Mesothelial cell of epicardium (in vitro differentiated cells): ENCODE data around the gene MSRB3. TPM values are rescaled to one million over a fixed set of nuclear protein-coding genes. Genes with fewer than 3 reads are reported as not detected.
"Not testable (repeated sequence)": the region's sequence is repeated elsewhere in the genome, so short reads cannot be mapped to it uniquely, and the experiment has no call there.

Experiments used
- DNase-seq, 2 experiments: peaks; one replicate each; pipeline ENCODE4 v3.0.0; 2021; ENCODE audit warnings: low spot score in 2 of 2; ENCODE audit not compliant: unreplicated experiment in 2 of 2
- H3K27ac Mint-ChIP-seq: 2 replicates; pipeline ENCODE4 v1.8.0; 2021; ENCODE audit warnings: mixed read lengths
- H3K27me3 Mint-ChIP-seq: 2 replicates; pipeline ENCODE4 v1.8.0; 2021; ENCODE audit warnings: low read depth, mixed read lengths
- H3K36me3 Mint-ChIP-seq: 2 replicates; pipeline ENCODE4 v1.8.0; 2021; ENCODE audit warnings: mixed read lengths
- H3K4me1 Mint-ChIP-seq: 2 replicates; pipeline ENCODE4 v1.8.0; 2021; ENCODE audit warnings: mixed read lengths
- H3K4me3 Mint-ChIP-seq: 2 replicates; pipeline ENCODE4 v1.8.0; 2021; ENCODE audit warnings: mild to moderate bottlenecking, moderate library complexity, mixed read lengths
- H3K9me3 Mint-ChIP-seq: 2 replicates; pipeline ENCODE4 v1.8.0; 2021; ENCODE audit warnings: mixed read lengths
- total RNA-seq: library from RNA; stranded (reverse); gene quantifications from 3 replicates; pipeline ENCODE4 v1.2.1, GENCODE V29; 2021
- TF ChIP-seq, protein P1 (sequence below): fragments of 200-600 bp; sonication (generic); IDR thresholded peaks from one replicate; pipeline ENCODE4 v1.5.0; 2021; ENCODE audit warnings: antibody characterized with exemption; ENCODE audit not compliant: unreplicated experiment

The MSRB3 gene
- total RNA-seq, 1 donor from 2014 or later, result 20.4 TPM

DNA sequence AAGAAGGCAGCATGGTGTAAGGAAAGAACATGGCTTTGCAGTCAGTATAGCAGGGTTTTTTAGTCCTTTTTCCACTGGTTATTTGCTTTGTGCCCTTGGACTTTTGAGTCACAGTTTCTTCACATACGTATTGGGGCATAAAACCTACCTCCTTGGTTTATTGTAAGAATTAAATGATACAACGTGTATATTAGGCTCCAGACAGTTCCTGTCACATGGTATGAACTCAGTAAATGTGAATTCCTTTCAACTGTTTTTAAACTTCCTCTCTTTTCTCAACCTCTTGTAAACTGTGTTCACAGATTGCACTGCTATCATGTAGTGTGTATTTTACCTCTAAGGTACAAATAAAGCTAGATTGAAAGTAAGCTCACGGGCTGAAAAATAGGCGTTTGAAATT is 29.5 kb downstream of the MSRB3 start:
- Mint-ChIP-seq H3K27ac (peak overlapping the region; percentile 87), H3K9me3 (no peaks in the 10 kb centered on the region), H3K36me3 (no peaks in the 10 kb centered on the region), H3K4me1 (peaks cover 67% of the 10 kb centered on the region), H3K4me3 (no peak overlapping the region), H3K27me3 (no peaks in the 10 kb centered on the region)
- DNase-seq, result no peak
- TF ChIP-seq, protein P1, sequence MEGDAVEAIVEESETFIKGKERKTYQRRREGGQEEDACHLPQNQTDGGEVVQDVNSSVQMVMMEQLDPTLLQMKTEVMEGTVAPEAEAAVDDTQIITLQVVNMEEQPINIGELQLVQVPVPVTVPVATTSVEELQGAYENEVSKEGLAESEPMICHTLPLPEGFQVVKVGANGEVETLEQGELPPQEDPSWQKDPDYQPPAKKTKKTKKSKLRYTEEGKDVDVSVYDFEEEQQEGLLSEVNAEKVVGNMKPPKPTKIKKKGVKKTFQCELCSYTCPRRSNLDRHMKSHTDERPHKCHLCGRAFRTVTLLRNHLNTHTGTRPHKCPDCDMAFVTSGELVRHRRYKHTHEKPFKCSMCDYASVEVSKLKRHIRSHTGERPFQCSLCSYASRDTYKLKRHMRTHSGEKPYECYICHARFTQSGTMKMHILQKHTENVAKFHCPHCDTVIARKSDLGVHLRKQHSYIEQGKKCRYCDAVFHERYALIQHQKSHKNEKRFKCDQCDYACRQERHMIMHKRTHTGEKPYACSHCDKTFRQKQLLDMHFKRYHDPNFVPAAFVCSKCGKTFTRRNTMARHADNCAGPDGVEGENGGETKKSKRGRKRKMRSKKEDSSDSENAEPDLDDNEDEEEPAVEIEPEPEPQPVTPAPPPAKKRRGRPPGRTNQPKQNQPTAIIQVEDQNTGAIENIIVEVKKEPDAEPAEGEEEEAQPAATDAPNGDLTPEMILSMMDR, result no peak

DNA sequence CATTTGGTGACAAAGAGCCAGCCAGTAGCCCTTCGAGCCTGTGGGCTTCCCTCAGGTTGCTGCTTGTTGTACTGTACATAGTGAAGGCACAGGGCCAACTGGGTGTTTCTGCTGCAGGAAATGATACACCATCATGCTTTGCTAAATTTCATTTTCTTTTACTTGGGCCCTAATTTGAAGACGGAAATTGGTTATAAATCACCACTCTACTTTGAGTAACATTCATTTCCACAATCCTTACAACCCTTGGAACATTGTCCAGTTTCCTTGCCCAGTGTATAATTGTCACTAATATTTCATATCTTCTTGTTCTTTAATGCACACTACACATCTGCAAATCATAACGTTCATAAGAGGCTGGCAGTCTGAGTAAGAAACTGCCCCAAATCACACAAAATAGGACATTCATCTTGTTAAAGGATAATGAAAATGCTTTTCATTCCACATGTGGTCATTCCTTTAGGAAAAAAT is 30.2 kb downstream of the MSRB3 start:
- Mint-ChIP-seq H3K27ac (peak overlapping the region; percentile 87), H3K9me3 (no peaks in the 10 kb centered on the region), H3K27me3 (no peaks in the 10 kb centered on the region), H3K4me3 (no peak overlapping the region), H3K4me1 (peaks cover 69% of the 10 kb centered on the region), H3K36me3 (no peaks in the 10 kb centered on the region)
- DNase-seq, result no peak
- TF ChIP-seq, protein P1, result no peak

DNA sequence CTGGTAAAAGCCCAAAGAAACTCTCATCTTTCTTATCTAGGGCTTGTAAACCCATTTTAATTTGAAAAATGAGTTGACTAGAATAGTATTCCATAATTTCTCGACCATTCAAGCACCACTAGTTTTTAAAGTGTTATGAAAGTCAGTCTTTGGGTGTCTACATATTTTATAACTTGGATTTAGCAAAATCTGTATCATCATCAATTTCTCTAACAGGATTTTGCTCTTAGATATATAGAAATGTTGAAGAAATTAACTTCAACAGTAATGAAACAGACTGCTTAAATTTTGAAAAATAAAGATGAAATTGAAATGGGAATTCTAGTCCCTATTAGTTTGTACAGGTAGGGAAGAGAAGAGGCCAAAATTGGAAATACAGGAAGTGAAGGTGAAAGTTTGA is 32.8 kb downstream of the MSRB3 start:
- no peaks in the 10 kb centered on the region for H3K36me3 Mint-ChIP-seq
- H3K4me3 Mint-ChIP-seq, result no peak overlapping the region
- no peaks in the 10 kb centered on the region for H3K9me3 Mint-ChIP-seq
- TF ChIP-seq, protein P1, result no peak
- peaks cover 66% of the 10 kb centered on the region for H3K4me1 Mint-ChIP-seq
- H3K27me3 Mint-ChIP-seq, result no peaks in the 10 kb centered on the region
- no peak for DNase-seq
- no peak overlapping the region for H3K27ac Mint-ChIP-seq

DNA sequence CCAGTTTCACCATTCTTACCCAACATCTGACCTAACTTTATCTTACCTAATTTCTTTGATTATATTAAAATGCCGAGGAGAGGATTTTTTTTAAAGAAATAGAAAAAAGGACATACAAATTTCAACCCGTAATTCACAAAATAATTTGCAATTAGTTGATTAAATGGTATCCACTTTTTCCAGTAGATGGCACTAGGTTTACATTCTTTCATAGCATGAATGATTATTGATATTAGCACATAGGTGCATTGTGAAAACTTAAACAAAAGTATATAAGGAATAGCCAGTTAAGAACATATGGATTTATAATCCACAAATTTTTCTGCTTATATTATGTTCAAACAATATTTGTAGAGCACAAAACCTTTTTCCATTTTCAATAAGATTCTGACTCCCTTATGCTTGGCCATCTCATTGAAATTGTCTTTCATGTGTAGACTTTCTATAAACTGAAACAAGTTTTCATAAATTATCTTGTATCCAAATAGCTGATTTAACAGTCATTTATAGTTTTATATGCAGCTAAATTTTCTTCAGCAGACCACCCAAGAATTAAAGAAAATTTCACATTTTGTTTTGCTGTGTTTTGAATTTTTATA is 35.3 kb downstream of the MSRB3 start:
- Mint-ChIP-seq H3K9me3 (no peaks in the 10 kb centered on the region), H3K27me3 (no peaks in the 10 kb centered on the region), H3K27ac (no peak overlapping the region), H3K36me3 (no peaks in the 10 kb centered on the region), H3K4me3 (no peak overlapping the region), H3K4me1 (peaks cover 50% of the 10 kb centered on the region)
- DNase-seq, result no peak
- TF ChIP-seq, protein P1, result peak; percentile 29

DNA sequence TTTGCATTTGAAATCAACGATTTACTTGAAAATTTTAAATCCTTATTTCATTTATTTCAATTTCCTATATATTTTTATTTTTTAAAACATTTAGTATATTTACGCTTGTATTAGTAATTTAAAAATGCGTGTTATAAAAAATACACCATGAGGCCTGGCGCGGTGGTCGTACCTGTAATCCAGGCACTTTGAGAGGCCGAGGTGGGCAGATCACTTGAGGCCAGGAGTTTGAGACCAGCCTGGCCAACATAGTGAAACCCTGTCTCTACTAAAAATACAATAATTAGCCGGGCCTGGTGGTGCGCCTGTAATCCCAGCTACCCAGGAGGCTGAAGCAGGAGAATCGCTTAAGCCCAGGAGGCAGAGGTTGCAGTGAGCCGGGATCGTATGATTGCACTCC is 36.8 kb downstream of the MSRB3 start:
- not testable (repeated sequence) for H3K36me3 Mint-ChIP-seq, H3K27me3 Mint-ChIP-seq, H3K9me3 Mint-ChIP-seq

DNA sequence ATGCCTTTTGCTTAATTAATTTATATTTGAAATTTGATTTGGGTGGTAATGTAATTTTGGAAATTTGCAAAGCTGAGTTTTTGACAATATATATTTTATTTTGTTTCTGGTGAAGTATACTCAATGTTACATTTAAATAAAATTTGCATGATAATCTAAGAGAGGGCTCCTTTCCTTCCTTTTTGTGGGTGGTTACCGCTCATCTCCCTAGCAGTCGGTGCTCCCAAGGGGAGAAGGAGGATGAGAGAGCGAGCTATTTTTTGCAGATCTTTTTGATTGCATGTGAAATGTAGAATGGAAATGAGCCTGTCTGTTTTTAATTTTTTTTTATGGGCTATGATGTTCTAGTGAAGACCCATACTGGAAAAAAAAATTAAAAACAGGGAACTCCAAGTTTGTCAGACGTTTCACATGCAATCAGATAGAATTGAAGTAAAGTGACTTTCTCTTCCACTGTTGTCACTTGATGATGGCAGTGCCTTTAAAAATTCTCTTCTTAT is 39.8 kb downstream of the MSRB3 start:
- Mint-ChIP-seq H3K27me3 (no peaks in the 10 kb centered on the region), H3K27ac (no peak overlapping the region), H3K4me1 (peaks cover 42% of the 10 kb centered on the region), H3K9me3 (no peaks in the 10 kb centered on the region), H3K36me3 (no peaks in the 10 kb centered on the region), H3K4me3 (no peak overlapping the region)
- TF ChIP-seq, protein P1, result no peak
- DNase-seq, result no peak

More for the DNA sequence above, 36.8 kb downstream of the MSRB3 start:
- H3K4me1 Mint-ChIP-seq, result peaks cover 49% of the 10 kb centered on the region
- DNase-seq, H3K4me3 Mint-ChIP-seq, H3K27ac Mint-ChIP-seq: not testable (repeated sequence)
